SK-MEL-5 (cell line): ENCODE data around the gene MCF2L2. TPM values are rescaled to one million over a fixed set of nuclear protein-coding genes. Genes with fewer than 3 reads are reported as not detected.
"Not testable (repeated sequence)": the region's sequence is repeated elsewhere in the genome, so short reads cannot be mapped to it uniquely, and the experiment has no call there.

Experiments used
- DNase-seq: peaks from one replicate; pipeline ENCODE4 v3.0.0-alpha.2; 2016; ENCODE audit warnings: low read depth, low spot score
- in situ Hi-C: cut with HindIII; loops from 2 replicates; pipeline ENCODE4 v1.10.0; 2016; ENCODE audit warnings: low sequenced_read_pairs, high pct_unique_total_duplicates, low pct_unique_long_range_greater_than_20kb
- total RNA-seq: library from RNA; depleted of rRNA; stranded (reverse); fragments of >200 nt; shearing (Covaris generic); gene quantifications from 2 replicates; pipeline ENCODE4 v1.2.3, GENCODE V29; 2014

Gene MCF2L2
- total RNA-seq, 1 experiment from 2014 or later: 0.79 TPM

- in situ Hi-C loops: no loop called here
- DNase-seq: no peak
Observed at GRCh38 chr3:183448369-183449128, 20.1 kb upstream of the MCF2L2 start.

- in situ Hi-C loops: no loop called here
- peak; percentile 95 for DNase-seq
Observed at GRCh38 chr3:183447206-183448001, 19.0 kb upstream of the MCF2L2 start.

- DNase-seq: no peak
- in situ Hi-C loops: no loop called here
Observed at GRCh38 chr3:183446838-183447205, 18.4 kb upstream of the MCF2L2 start.

GRCh38 chr3:183444748-183445147 lies 16.3 kb upstream of the MCF2L2 start:
- DNase-seq: no peak

GRCh38 chr3:183443395-183444385 lies 15.3 kb upstream of the MCF2L2 start:
- in situ Hi-C loops: no loop called here
- no peak for DNase-seq

More at GRCh38 chr3:183444748-183445147, 16.3 kb upstream of the MCF2L2 start:
- in situ Hi-C loops: no loop called here

GRCh38 chr3:183442994-183443393 lies 14.6 kb upstream of the MCF2L2 start:
- DNase-seq: no peak
- in situ Hi-C loops: no loop called here

- in situ Hi-C loops, DNase-seq: not testable (repeated sequence)
Observed at GRCh38 chr3:183440521-183440920, 12.1 kb upstream of the MCF2L2 start.

- in situ Hi-C loops: no loop called here
Observed at GRCh38 chr3:183439515-183439914, 11.1 kb upstream of the MCF2L2 start.

GRCh38 chr3:183438735-183439134 lies 10.3 kb upstream of the MCF2L2 start:
- in situ Hi-C loops: no loop called here
- DNase-seq: no peak

More at GRCh38 chr3:183439515-183439914, 11.1 kb upstream of the MCF2L2 start:
- DNase-seq: no peak

- in situ Hi-C loops: no loop called here
- DNase-seq: no peak
Observed at GRCh38 chr3:183437666-183438564, 9.5 kb upstream of the MCF2L2 start.

- in situ Hi-C loops: no loop called here
- no peak for DNase-seq
Observed at GRCh38 chr3:183437061-183437460, 8.6 kb upstream of the MCF2L2 start.

GRCh38 chr3:183435661-183436060 lies 7.2 kb upstream of the MCF2L2 start:
- no peak for DNase-seq
- in situ Hi-C loops: no loop called here

GRCh38 chr3:183434992-183435391 lies 6.6 kb upstream of the MCF2L2 start:
- in situ Hi-C loops: no loop called here
- DNase-seq: no peak

- no peak for DNase-seq
- in situ Hi-C loops: no loop called here
Observed at GRCh38 chr3:183434503-183434902, 6.1 kb upstream of the MCF2L2 start.

GRCh38 chr3:183430325-183430957 lies 2.0 kb upstream of the MCF2L2 start:
- no peak for DNase-seq
- in situ Hi-C loops: no loop called here

- in situ Hi-C loops: no loop called here
- DNase-seq: peak; percentile 33
Observed at GRCh38 chr3:183427876-183428446, 458 bp downstream of the MCF2L2 start.
